ENCODE results near the gene TNFAIP8L2.
"Not testable (repeated sequence)": the region's sequence is repeated elsewhere in the genome, so short reads cannot be mapped to it uniquely, and the experiment has no call there.

The TNFAIP8L2 gene

DNA sequence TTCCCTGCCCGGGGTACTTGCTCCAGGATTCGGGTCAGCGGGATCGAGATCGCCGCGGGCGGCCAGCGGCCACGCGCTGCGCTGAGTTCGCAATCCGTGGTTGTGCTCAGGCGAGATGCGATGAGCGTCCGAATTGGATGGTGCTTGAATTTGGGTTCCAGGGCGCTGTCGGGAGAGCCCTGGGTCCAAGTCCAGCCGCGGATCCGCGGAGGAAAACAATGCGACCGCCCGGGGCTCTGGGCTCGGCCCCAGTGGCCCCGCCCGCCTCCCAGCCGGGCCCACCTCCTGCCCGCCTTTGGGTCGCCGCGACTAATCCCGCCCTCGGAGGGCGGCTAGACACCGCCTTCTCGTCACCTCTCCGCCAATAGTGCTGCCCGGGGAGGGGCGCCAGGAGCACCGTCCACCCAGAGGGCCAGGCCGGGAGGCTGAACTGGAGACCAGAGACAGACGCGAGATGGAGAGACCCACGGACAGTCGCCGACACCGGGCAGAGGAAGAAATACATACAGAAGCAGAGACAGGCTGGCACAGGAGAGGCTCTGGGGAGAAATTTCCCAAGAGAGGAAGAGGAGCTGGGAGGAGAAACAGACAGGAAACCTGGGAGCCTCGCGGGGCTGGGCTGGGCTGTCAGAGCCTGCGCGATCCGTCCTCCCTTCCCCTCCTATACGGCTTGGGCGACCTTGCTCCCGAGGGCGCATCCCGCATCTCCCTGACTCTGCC lies 9.9 kb upstream of the TNFAIP8L2 start, which contains the start of gene SEMA6C:
Gene SEMA6C (minus strand): TSS at position 220 of the 720 bp plus-strand sequence. CDS start 4,010 bp downstream, outside the sequence.
- peak; percentile 82 for DNase-seq

DNA sequence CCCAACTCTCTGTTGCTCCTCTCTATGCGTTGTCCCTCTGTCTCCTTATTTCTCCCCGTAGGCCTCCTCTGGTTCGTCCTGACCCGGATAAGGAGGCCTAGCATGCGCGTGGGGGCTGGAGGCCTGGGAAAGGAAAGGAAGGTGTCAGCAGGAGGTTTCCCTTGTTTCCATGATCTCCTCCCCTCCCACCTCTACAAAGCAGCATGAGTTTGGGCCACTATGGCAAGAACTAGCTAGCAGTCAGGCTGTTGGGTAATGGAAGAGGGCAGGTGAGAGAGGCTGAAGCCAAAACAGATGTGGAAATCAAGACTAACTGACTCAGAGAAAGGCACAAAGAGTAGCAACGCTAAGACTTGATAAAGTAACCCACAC lies 9.3 kb upstream of the TNFAIP8L2 start:
- no peak for DNase-seq

DNA sequence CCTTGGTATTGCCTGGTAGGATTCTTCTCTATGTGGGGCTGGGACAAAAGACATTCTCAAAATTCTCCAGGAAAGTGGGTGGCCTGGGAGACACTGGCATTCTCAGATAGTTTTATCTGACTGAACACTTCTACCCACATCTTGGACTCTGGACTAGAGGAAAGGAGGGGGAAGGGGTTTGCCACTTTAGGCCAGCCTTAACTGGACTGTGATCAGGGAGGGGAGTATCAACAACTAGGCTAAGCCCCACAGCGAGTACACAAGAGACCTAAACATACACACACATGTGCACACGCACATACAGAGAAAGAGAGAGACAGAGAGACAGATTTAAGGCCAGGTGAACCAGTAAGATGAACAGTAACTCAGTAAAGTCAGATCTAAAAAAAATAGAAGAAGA lies 8.8 kb upstream of the TNFAIP8L2 start:
- DNase-seq: no peak

DNA sequence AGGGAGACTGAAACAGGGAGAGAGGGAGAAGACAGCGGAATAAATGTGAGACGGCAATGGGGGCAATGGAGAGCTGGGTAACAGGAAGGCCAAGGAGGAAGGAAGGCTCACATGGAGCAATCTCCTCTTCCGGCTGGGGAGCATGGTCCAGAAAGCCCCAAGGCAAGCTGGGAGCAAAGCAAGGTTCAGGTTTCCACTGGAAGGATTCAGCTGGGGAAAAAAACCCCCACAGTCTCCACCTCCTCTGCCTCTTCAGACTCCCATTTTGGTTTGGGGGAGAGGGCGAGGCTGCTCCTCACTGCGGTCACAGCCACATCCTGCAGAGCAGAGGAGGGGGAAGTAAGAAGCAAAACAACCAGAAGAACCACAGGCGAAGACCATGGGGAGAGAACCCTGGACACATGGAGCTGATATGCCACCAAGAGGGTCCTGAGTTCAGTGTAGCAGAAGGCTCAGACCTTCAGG lies 650 bp downstream of the TNFAIP8L2 start:
- no peak for DNase-seq

DNA sequence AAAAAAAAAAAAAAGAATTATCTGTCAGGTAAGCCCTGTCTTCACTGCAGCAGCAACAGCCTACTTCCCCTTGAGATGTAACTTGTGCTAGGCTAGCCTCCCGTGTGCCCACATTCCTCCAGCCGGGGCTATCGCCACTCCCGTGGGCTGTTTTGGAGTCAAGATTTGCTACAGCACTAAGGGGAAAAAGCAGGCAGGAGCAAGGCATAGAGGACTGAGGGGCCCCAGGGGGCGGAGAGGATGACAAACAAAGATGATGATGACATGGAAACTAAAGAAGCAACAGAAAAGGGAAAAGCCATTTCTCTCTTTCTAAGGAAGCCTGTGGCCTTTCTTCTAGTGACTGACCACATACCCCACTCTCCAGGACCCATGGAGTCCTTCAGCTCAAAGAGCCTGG lies 1.9 kb downstream of the TNFAIP8L2 start:
- no peak for DNase-seq

DNA sequence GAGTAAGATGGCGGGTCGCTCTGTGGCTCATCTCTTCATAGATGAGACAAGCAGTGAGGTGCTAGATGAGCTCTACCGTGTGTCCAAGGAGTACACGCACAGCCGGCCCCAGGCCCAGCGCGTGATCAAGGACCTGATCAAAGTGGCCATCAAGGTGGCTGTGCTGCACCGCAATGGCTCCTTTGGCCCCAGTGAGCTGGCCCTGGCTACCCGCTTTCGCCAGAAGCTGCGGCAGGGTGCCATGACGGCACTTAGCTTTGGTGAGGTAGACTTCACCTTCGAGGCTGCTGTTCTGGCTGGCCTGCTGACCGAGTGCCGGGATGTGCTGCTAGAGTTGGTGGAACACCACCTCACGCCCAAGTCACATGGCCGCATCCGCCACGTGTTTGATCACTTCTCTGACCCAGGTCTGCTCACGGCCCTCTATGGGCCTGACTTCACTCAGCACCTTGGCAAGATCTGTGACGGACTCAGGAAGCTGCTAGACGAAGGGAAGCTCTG lies 2.4 kb downstream of the TNFAIP8L2 start:
- DNase-seq: no peak

DNA sequence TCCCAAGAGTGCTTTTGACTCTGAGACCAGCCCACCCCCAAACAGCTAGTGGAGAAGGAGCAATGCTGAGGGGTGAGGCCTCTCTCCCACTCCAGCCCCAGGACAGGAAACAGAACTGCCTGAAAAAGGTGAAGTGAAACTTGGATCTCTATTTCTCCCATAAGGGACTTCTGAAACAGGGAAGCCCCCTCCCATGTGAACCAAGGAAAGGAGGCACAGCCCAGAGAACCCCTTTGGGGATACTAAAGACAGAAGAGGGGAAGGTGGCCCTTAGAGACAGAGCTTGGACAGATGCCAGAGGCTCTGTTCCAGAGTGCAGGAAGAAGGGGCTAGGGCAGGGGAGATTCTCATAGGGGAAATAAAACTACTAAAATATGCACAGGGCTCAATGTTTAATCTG lies 2.9 kb downstream of the TNFAIP8L2 start:
- DNase-seq: no peak

DNA sequence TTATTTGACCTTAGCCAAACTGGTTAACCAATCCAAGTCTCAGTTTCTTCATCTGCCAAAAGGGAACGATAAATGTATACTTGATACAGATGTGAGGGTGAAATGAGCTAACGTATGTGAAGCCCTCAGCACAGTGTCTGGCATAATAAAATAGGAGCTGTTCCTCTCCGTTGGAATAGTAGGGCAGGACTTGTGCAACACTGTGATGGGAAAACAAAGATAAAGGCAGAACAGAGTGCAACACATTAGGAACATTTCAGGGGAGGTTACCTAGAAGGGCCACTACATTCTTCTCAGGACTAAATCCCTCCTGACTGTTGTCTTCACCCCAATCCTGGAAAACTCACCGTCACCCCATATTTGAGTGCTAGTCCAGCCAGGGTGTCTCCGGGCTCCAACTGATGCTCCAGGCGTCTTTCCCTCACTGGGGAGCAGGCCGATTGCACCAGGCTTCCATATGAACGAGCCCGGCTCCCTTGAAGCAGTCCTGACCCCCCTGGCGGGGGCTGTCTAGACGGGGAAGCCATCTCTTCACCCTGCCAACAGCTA lies 8.4 kb downstream of the TNFAIP8L2 start:
- DNase-seq: no peak

DNA sequence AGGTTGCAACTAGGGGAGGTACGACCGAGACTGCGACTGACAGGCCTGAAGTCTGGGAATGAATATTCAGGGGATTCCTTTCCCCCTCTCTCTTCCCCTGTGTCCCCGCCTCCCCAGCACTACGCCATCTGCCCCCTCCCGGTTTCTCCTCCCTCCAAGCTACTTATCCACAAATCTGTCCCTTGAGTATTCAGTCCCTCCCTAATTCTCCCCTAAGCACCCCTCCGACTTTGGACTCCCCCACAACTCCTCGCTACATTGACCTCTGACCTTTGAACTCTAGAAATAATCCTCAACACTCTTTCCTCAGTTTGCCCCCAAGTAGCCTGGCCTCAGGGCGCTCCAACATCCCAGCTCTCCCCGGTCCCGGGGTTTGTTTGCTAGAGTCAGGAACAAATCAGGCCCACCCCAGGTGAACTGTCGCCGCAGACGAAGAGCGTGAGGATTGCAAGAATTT lies 8.9 kb downstream of the TNFAIP8L2 start:
- peak; percentile 36 for DNase-seq

DNA sequence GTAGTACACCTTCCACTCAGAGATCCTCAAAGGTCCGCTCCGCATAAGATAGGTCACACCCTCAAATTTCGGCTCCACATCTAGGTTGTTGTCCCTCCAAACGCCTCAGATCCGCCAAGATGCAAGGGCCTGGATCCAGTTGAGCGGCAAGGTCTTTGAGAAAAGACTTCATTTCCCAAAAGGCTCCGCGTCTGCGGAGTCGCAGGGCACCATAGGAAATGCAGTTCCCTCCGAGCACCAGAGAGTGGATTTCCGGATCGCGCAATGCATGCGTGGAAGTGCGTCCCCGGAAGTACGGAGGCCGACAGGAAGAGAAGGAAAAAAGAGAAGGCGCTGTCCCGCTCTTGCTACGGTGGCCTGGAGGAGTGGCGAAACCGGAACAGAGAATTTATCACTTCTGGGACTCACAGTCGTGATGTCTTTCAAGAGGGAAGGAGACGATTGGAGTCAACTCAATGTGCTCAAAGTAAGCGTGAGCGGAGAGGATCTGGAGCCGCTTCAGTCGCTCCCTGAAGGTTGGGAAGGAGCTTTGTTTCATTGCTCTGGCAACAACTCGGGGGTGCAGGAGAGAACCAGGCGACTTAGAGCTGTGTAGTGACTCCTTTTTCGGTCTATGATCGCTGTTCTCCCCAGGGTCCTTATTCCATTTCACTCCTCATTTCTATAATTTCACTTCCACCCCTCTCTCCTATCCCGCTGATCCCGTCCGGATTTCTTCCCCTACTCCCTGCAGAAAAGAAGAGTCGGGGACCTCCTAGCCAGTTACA lies 9.5 kb downstream of the TNFAIP8L2 start, which contains the start of the genes LYSMD1 and SCNM1:
Gene LYSMD1 (minus strand): TSS at position 165 of the 767 bp plus-strand sequence. CDS start 644 bp downstream, outside the sequence.
Gene SCNM1 (plus strand): TSS at position 407 of the 767 bp plus-strand sequence. CDS start 9 bp downstream, at position 416.
- peak; percentile 96 for DNase-seq

DNA sequence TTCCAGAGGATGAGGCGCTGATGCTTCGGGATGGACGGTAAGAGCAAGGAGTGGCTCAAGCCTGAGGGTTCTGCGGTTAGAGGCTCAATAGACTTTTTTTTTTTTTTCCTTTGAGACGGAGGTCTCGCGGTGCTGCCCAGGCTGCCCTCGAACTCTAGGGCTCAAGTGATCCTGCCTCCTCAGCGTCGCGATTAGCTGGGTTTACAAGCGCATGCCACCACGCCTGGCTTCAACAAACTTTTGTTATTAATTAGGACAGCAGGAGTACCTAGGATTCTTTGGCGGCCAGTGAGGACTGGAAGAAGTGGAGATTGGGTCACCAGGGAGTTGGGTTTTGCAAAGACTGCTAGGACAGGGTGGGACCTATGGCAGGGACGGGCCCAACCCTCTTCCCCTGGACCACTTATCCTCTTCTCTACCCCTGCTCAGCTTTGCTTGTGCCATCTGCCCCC lies 10.1 kb downstream of the TNFAIP8L2 start:
- DNase-seq: no peak

DNA sequence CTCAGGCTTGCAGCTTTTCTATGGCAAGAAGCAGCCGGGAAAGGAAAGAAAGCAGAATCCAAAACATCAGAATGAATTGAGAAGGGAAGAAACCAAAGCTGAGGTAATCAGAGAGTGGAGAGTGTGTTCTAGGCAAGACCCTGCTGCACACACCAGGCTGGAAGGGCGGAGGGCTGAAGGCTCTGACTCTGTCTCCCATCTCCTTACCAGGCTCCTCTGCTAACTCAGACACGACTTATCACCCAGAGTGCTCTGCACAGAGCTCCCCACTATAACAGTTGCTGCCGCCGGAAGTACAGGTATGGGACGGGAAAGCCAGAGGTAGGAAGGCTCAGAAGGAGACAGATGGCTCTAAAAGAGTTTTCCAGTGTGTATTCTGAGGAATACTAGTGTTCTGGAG lies 10.7 kb downstream of the TNFAIP8L2 start:
- DNase-seq: no peak

DNA sequence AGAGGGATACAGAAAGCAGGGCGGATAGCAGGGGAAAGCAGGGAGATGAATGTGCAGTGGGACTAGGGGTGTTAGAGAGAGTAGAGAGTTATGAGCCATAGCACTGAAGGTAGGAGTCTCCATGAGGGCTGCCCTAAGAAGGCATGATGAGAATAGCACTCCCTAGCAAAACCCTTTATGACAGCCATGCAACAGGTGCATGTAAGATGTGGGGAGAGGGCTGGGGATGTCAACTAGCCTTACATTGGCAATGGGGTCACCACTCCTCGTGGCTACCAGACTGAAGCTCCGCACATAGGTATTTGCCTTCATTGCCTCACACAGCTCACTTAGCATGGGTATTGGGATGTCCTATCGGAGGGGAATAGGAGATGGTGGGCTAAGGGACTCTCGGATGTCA lies 14.7 kb downstream of the TNFAIP8L2 start:
- no peak for DNase-seq

DNA sequence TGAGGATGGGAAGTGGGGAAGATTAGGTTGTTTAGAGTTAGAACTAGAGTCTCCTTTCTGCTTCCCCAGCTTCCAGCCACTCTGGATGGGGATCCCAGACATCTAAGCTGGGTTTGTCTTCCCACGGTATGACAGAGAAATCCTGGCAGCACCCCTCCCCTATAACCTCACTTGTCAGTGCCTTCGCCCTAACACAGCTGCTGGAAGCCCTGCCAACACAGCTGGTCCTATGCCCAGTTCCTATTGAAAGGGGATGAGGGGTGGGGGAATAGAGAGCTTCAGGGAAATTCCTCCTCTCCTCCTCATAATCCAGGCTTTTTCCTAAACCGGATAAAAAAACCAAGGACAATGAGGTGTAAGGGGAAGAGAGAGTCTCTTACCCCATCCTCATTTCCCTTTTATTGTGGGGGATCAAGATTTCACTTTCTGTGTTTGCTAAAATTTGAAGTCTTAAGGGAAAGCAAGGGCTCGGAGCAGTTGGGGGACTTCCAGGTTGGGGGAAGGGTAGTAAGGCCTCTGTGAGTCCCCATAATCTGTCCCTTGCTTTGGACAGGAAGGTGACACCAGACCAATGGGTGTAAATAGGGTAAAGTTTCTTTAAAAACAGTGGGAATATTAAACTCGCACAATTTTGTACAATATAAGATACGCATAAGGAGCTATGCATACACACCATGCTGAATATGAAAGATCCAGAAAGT lies 18.7 kb downstream of the TNFAIP8L2 start:
- no peak for DNase-seq

DNA sequence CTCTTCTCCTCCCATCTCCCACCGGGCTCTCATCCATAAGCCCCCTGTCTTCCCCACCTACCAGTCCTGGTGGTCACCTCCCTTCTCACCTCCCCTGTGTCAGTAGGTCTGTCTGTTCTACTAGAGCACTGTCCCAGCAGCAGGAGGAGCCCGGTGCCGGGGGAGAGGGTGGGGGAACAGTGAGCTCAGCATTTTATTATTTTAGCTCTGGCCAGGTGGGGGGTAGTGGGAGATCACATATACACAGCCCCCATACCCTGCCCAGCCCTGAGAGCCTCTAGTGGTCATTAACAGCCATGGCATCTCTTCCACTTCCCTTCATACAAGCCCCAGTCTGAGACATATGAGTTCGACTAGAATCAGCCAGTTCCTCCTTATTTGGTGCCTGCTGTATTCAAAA lies 19.4 kb downstream of the TNFAIP8L2 start, which contains the start of gene TMOD4:
Gene TMOD4 (minus strand): TSS at position 119 of the 400 bp plus-strand sequence. CDS start 1,106 bp downstream, outside the sequence.
- no peak for DNase-seq

DNA sequence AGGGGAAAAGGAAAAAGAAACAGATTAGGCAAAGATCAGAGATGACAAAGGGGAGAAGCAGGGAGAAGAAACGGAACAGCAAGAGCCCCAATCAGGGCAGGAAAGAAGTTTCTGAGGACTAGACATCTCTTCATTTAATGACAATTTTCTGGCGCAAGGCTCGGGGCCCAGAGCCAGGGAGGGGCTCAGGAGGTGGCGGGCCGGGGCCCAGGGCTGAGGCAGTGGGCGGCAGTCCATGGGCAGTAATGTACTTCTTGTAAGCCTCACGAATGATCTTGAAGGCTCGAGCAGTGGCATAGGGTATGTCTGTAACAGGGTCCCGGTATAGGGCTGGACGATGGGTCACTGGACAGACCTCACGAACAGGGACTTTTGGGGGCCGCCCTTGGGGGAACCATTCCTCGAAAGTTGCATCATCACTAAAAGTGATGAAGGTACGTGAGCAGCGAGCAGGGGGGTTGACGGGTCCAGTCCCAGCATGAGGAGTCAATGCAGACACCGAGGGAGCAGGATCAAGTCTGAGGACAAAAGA lies 20.1 kb downstream of the TNFAIP8L2 start:
- DNase-seq: no peak

DNA sequence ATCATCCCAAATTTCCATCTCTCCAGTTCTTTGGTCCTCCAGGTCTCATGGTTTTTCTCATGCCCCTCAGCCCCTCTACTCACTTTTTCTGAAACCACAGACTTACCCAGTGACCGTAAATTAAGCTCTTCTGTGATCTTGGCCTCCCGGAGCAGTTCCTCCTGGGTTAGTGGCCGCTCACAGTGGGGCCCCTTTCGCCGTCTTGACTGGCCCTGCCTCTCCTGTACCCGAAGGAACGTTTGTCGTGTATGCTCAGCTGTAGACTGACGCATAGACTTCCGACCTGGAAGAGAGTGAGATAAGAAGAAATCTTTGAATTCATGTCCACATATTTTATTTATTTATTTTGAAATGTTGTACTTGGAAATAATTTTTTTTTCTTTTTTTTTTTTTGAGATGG lies 27.8 kb downstream of the TNFAIP8L2 start:
- DNase-seq: no peak

DNA sequence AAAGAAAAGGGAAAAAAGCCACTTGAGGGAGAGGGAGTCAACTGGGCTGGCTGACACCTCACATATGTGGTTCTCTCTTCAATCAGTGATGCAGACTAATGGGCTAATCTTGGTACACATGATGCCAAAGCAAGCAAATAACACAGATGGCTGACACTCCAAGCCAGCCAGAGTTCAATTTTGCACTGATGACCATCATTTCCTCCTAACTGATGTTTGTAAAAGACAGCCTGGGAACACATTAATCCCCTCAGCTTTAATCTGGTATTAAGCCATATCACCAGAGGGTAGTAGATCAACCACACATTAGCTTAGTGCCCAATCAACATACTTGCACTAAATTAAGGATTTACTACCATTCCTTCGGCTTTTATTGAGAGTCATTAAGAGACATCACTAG lies 30.8 kb downstream of the TNFAIP8L2 start:
- DNase-seq: no peak

DNA sequence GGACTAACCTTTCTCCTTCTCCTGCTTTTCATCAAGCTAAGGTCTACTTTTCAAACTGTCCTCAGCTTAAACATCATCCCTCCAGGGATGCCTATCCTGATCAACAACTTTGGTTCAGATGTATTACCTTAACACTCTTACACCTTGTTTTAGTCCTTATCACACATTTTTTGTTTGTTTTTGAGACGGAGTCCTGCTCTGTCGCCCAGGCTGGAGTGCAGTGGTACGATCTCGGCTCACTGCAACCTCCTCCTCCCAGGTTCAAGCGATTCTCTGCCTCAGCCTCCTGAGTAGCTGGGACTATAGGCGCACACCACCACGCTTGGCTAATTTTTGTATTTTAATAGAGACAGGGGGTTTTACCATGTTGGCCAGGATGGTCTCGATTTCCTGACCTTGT lies 32.2 kb downstream of the TNFAIP8L2 start:
- not testable (repeated sequence) for DNase-seq

DNA sequence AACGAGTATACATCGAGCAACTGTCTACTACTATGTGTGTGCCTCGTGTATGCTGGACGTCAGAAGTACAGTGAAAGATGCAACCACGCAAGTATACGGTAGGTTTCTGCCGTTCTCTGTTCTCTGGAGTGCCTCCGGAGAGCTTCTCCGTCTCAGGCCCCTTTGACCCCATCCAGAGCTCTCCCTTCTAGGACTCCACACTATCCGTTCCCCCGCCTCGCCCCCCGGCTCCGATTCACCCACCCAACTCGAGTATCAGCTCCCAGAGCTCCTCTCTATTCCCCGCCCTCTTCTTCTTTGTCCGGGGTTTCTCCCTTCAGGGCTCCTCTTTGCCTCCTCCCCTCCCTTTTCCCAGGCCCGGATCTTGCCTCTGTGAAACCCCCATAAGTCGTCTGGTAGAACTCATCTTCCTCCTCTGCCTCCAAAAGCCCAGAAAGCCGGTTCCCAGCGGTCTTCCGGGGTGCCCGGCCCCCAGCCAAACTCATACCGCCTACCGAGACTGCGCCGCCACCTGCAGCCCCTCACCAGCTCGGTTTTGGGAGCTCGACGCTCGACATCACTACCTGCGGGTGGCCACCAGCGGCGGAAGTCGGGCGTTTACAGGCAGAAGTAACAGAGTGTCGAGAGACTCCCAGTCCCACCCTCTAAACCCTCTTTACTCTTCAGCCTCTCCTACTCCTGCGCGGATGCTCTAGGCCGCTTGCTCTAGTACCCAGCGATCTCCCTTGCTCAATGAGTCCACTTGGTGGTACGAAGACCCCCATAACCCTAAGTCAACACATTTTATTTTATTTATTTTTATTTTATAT lies 33.4 kb downstream of the TNFAIP8L2 start, which contains the start of gene VPS72:
Gene VPS72 (minus strand): TSS at position 561 of the 809 bp plus-strand sequence. CDS start 76 bp downstream, at position 485.
- peak; percentile 91 for DNase-seq

DNA sequence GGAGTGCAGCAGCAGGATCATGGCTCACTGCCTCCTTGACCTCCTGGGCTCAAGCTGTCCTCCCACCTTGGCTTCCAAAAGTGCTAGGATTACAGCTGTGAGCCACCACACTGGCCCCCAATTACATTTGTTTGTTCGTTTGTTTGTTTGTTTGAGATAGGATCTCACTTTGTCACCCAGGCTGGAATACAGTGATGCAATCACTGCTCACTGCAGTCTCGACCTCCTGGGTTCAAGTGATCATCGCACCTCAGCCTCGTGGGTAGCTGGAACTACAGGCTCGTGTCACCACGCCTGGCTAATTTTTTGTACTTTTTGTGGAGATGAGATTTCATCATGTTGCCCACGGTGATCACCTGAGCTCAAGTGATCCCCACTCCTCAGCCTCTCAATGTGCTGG lies 35.6 kb downstream of the TNFAIP8L2 start:
- DNase-seq: no peak

Measured in NCI-H1436 (cell line).